Measurements from ENCODE around the gene ATOH1. TPM values are rescaled to one million over a fixed set of nuclear protein-coding genes. Genes with fewer than 3 reads are reported as not detected.

Gene ATOH1
- total and polyA plus RNA-seq, 12 donors, result not detected

GRCh38 chr4:93809773-93810172, 18.8 kb upstream of the ATOH1 start:
- Histone ChIP-seq H3K36me3 (replicated peaks in 1 of 2) (no peaks in the 10 kb centered on the region), H3K27ac (no peak overlapping the region), H3K4me1 (replicated peaks in 1 of 2) (peaks cover 0 to 16% of the 10 kb centered on the region in 2 donors), H3K27me3 (no peaks in the 10 kb centered on the region), H3K9me3 (replicated peaks in 1 of 3) (no peaks in the 10 kb centered on the region), H3K4me3 (no peak overlapping the region)
- no peak for TF ChIP-seq CTCF (IDR thresholded peaks at IDR 0.05)
- TF ChIP-seq POLR2A (IDR thresholded peaks at IDR 0.05), result no peak
- intact Hi-C loops (cut with DNase I), result no loop called here
- DNase-seq, result peak; percentile 78 to 93 (median 85)
- WGBS, 4 donors, result 60 to 67% (median 64%) methylated on average over 4 of the region's 4 CpGs

- Histone ChIP-seq H3K27ac (no peak overlapping the region), H3K27me3 (no peaks in the 10 kb centered on the region), H3K4me3 (no peak overlapping the region), H3K36me3 (replicated peaks in 1 of 2) (no peaks in the 10 kb centered on the region), H3K4me1 (replicated peaks in 1 of 2) (peaks cover 0 to 16% of the 10 kb centered on the region in 2 donors), H3K9me3 (replicated peaks in 1 of 3) (no peaks in the 10 kb centered on the region)
- intact Hi-C loops (cut with DNase I), result no loop called here
- DNase-seq, result peak in 3 of 7 donors; percentile 34 to 65 (median 40)
- no peak for TF ChIP-seq POLR2A (IDR thresholded peaks at IDR 0.05)
- no peak for TF ChIP-seq CTCF (IDR thresholded peaks at IDR 0.05)
- 28 to 64% (median 52%) methylated on average over 5 of the region's 5 CpGs for WGBS, 4 donors
Measured at GRCh38 chr4:93810340-93810992, 18.1 kb upstream of the ATOH1 start.

GRCh38 chr4:93813092-93813491, 15.5 kb upstream of the ATOH1 start:
- Histone ChIP-seq H3K9me3 (replicated peaks in 1 of 3) (no peaks in the 10 kb centered on the region), H3K4me3 (no peak overlapping the region), H3K36me3 (replicated peaks in 1 of 2) (no peaks in the 10 kb centered on the region), H3K4me1 (replicated peaks in 1 of 2) (peaks cover 0 to 16% of the 10 kb centered on the region in 2 donors), H3K27me3 (no peaks in the 10 kb centered on the region), H3K27ac (no peak overlapping the region)
- intact Hi-C loops (cut with DNase I), result no loop called here
- DNase-seq, result no peak
- TF ChIP-seq CTCF (IDR thresholded peaks at IDR 0.05), result no peak
- TF ChIP-seq POLR2A (IDR thresholded peaks at IDR 0.05), result no peak
- 74 to 90% (median 80%) methylated on average over 2 of the region's 2 CpGs for WGBS, 4 donors

GRCh38 chr4:93814141-93814540, 14.4 kb upstream of the ATOH1 start:
- TF ChIP-seq POLR2A (IDR thresholded peaks at IDR 0.05) (no peak), CTCF (IDR thresholded peaks at IDR 0.05) (no peak)
- Histone ChIP-seq H3K27ac (no peak overlapping the region), H3K27me3 (no peaks in the 10 kb centered on the region), H3K9me3 (replicated peaks in 1 of 3) (no peaks in the 10 kb centered on the region), H3K36me3 (replicated peaks in 1 of 2) (no peaks in the 10 kb centered on the region), H3K4me1 (replicated peaks in 1 of 2) (peaks cover 0 to 16% of the 10 kb centered on the region in 2 donors), H3K4me3 (no peak overlapping the region)
- DNase-seq, result no peak
- WGBS, 4 donors, result 82 to 89% (median 86%) methylated on average over 3 of the region's 3 CpGs
- intact Hi-C loops (cut with DNase I), result no loop called here
